DMS 273 treated with DMSO at 0.1 percent for 48 hours (cell line): ENCODE results near the gene FOXP1.
"Not testable (repeated sequence)": the region's sequence is repeated elsewhere in the genome, so short reads cannot be mapped to it uniquely, and the experiment has no call there.

Experiments used
- DNase-seq: peaks from one replicate; lab custom pipeline; 2025; lab: John Stamatoyannopoulos, UW

Gene FOXP1

GRCh38 chr3:71029770-71030169 is 553.8 kb downstream of the FOXP1 start:
- no peak for DNase-seq

DNA sequence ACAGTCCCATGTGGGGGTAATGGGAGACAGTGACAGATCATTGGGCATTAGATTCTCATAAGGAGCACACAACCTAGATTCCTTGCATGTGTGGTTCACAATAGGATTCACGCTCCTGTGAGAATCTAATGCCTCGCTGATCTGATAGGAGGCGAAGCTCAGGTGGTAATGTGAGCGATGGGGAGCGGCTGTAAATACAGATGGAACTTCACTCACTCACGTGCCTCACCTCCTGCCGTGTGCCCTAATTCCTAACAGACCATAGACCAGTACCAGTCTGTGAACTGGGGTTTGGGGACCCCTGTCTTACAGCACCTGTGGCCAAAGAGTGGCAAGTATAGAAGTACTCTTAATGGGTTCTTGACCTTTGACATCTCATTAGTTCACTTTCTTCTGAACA is 554.7 kb downstream of the FOXP1 start:
- no peak for DNase-seq

GRCh38 chr3:71028184-71028583 is 555.3 kb downstream of the FOXP1 start:
- no peak for DNase-seq

- DNase-seq: no peak
These were observed 556.6 kb downstream of the FOXP1 start for GRCh38 chr3:71026634-71027578.

GRCh38 chr3:71025516-71025915 is 558.0 kb downstream of the FOXP1 start:
- no peak for DNase-seq

DNA sequence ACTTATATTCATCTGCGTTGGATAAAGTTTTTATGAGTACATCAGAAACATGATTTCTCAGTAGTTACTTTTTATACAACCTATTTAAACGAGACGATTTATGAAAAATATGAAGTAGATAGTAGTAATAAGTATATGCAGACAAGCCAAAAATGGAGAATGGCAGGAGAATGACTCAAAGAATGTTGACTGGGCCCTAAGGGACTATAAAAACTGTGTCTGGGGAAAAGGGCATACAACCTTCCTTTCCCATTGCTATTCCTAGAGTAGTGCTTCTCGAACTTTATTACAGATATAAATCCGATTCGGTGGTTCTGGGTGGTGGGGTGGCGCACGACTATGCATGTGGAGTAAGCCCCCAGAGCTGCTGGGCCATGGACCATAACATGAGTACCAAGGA is 558.5 kb downstream of the FOXP1 start:
- no peak for DNase-seq

DNA sequence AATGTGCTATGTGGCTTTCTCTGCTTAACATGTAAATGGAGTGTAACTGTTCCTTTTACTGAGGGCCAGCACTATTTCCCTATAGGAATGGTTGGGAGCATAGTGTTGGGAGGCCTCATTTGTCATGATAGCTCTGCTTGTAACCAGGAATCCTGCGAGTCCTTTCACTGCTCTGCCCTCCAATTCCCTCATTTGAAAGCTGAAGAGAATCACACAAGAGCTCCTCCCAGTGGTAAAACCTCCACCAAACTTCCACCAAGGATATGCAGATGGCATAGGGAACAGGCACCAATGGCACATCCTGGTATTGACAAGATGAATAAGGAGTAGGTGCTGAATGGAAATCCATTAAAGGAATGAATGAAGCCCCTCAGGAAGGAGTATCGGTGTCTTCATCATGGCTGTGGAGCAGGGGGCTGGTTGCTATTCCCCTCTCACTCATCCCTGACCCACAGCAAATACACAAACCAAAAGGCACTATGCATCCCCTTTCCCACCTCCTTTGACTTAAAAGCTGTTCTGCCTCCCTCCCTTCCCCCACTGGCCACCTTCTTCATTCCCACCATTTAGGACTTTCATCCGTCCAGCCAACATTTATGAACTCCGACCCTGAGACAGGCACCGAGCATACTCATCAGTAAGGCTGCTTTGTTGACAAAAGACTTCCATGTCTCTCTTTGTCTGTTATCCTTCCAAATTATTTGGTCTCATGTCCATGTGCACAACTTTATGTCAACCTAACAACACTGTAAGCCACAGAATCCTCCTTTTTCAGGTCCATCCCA is 560.8 kb downstream of the FOXP1 start:
- no peak for DNase-seq

DNA sequence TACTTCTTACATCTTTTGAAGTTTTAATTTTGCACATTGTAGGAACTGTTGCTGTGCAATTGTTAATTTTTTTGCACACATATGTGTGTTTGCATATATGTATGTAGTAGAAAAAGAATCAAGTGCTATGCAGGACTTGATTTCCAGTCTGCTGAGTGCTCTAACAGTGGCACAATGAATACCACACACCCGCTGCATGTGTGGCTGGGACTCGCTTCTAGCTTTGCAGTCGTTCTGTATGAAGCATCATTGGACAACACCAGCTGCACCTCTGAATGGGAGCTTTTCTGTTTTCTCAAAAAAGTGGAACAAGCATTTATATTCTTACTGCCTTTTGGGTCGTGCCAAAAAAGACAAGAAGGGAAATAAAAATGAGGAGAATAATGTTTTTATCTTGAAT is 564.7 kb downstream of the FOXP1 start:
- DNase-seq: no peak

- no peak for DNase-seq
These were observed 567.2 kb downstream of the FOXP1 start for GRCh38 chr3:71016178-71016845.

GRCh38 chr3:71014616-71015015 is 568.9 kb downstream of the FOXP1 start:
- DNase-seq: not testable (repeated sequence)

DNA sequence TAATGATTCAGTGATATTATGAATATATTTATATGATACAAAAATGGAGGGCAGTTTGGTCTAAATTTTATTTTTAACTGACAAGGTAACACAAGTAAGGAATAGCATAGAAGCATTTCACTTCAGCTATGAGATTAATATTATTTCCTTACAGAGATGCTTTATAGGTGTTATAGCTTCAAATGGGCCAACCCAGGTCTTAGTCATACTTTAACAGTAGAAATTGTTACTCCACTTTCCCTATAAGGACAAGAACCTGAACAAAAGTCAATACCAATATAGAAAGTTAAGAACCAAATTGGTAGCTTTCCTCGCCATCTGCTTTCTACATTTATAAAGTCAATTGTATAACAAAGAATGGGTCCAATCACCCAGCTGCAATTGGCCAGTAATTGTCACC is 570.6 kb downstream of the FOXP1 start:
- DNase-seq: no peak

GRCh38 chr3:71011565-71012287 is 571.8 kb downstream of the FOXP1 start:
- no peak for DNase-seq

DNA sequence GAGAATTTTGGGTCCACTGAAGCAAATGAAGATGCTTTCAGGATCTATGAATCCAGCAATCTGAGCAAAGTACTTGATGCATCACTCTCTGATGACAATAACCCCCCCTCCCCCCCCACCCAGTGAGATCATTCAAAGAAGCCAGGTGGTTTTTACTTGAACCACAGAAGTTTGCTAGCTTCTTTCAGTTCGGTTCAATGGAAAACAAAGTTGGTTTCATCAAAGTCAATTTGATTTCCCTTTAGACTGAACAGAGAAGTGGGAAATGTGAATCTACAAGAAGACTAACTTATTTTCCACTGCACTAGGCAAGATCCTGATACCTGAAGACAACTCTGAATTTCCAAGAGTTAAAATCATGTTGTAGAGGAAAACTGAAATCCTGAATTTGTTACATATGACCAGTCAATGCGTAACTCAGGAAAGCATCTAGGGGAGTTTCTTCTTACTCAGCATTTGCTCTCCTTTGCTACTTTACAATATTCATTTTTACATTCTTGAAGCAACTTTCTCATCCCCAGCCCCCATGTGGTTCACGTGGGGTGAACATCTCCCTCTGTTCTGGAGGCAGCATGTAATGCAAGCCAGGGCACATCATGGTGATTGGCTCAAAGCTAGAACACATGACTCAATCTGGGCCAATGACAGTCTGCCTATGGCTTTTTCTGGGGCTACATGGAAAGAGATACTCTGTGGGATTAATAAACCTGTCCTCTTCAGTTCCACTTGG is 572.6 kb downstream of the FOXP1 start:
- DNase-seq: no peak

DNA sequence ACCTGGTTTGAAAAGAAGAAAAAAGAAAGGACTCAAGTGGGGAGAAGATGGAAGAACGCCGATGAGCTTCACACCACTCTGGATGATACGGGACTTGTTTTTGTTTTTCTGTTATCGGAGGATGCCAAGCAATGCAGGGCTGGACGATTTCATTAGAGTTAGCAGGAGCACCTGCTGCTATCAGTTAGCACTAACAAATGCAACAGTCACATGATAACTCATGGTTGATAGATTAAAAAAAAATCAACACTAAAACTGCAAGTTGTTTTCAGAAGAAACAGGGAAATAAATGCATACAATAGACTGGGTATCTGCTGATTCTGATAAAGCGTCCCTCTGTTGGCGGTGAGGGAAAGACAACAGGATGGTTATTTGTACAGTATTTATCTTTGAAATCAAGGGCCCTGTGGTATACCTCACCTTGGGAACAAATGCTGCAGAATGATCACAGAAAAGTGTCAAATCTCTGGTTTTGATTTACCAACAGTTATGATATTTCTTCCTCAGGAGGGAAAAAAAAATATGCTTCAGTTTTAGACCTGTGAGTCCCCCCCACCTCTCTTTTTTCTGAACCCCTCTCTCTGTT is 575.1 kb downstream of the FOXP1 start:
- DNase-seq: no peak

GRCh38 chr3:71006810-71007785 is 576.4 kb downstream of the FOXP1 start:
- no peak for DNase-seq

GRCh38 chr3:71005702-71006321 is 577.7 kb downstream of the FOXP1 start:
- DNase-seq: no peak

DNA sequence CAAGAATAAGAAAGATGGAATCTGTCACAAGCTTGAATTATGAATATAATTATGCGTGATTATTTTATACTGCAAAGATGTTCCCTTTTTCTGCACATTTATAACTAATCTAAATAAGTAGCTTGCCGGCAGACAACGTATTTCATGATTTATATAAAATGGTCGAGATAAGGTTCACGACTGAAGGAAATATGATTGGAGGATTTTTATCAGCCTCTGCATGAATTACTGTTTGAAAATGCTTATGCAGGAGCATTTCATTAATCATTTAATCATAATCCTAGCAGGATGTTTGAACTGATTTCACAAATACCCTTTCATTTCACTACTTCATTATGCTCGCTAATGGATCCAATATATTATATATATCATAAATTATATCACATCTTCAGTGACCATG is 580.0 kb downstream of the FOXP1 start:
- no peak for DNase-seq

- DNase-seq: no peak
These were observed 581.2 kb downstream of the FOXP1 start for GRCh38 chr3:71002298-71002697.

DNA sequence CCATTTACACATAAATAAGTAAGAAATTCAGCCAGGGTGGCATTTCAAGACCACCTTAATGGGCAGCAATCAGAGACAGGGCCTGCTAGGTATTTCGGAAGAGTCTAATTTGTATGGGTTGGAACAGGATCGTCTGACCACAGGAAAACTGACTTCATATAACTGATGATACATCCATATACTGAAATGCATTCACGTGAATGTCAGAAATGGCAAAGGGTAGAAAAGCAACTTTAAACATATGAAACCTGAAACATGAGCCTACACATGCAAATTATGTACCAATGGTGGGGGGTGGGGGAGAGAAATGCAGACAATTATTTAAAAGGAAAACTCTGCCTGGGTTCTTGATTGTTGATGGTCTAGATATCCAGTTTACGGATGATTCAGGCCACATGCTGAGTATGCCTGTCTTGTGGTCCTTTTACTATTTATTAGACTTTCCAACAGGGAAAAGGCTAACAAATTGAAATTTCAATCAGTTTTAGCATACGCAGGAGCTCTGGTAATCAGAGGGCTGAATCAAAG is 582.2 kb downstream of the FOXP1 start:
- no peak for DNase-seq
